Endometrial microvascular endothelial cells (primary cell): ENCODE measurements around the gene SPOP. TPM values are rescaled to one million over a fixed set of nuclear protein-coding genes. Genes with fewer than 3 reads are reported as not detected.
"Not testable (repeated sequence)": the region's sequence is repeated elsewhere in the genome, so short reads cannot be mapped to it uniquely, and the experiment has no call there.

Experiments used
- in situ Hi-C: cut with HindIII; loops from 2 replicates; pipeline ENCODE4 v1.10.0; 2017; ENCODE audit warnings: low sequenced_read_pairs, low pct_unique_long_range_greater_than_20kb; ENCODE audit errors: inconsistent ontology term
- total RNA-seq: library from RNA; depleted of rRNA; stranded (reverse); fragments of >200 nt; gene quantifications from one replicate; pipeline ENCODE4 v1.2.3, GENCODE V29; 2015; ENCODE audit errors: inconsistent ontology term

SPOP gene
- total RNA-seq: 61.5 TPM

DNA sequence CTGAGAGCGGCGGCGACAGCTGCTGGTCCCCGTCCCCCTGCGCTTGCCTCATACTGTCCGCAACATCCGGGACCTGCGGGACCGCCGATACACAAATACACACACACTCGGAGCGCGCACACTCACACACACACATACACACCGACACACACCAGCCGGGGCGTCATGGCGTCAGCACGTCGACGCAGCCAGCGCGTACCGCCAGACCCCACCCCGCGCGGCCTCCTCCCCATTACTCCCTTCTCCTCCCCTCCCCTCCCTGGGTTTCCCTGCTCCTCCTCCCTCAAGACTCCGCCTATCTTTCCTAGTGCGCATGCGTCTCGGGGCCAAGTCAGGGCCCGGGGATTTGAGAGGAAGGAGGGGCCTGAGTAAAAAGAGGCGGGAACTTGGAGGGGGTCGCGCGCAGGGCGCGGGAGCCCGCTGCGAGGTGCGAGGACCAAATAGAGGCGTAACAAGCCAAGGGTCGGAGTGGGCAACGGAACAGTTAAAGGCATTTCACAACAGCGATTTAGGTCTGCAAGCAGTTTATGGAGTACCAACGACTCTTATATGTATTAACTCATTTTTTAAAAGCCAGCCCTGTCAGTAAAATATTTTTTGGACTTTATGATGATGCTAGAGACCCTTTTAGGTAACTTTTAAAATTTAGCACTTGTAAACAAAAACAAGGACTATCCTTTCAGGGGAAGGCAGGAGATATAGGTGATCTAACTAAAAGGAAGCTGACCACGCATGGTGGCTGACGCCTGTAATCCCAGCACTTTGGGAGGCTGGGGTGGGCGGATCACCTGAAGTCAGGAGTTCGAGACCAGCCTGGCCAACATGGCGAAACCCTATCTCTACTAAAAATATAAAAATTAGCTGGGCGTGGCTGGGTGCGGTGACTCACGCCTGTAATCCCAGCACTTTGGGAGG, at the start of gene SPOP:
Gene SPOP, minus strand, starts transcription at position 165 of the 915 bp plus-strand sequence. CDS start 55,287 bp downstream, outside the sequence.
- in situ Hi-C loops: no loop called here

DNA sequence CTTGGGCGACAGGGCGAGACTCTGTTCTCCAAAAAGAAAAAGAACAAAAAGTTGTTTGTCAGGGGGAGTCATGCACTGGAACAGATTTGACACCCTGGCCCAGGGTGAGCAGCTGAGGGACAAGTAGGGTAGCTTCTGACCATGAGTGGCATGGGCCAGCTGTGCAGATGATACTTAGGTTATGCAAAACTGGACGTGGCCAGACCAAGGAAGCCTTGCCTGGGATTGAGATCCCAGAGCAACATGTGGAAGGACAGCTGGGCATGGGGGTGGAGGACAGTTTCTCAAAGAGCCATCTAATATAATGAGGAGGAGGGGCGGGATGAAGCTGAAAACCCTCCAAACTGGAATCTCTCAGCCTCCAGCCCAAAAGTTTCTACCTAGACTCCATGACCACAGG, 49.5 kb upstream of the SPOP start:
- in situ Hi-C loops: no loop called here

DNA sequence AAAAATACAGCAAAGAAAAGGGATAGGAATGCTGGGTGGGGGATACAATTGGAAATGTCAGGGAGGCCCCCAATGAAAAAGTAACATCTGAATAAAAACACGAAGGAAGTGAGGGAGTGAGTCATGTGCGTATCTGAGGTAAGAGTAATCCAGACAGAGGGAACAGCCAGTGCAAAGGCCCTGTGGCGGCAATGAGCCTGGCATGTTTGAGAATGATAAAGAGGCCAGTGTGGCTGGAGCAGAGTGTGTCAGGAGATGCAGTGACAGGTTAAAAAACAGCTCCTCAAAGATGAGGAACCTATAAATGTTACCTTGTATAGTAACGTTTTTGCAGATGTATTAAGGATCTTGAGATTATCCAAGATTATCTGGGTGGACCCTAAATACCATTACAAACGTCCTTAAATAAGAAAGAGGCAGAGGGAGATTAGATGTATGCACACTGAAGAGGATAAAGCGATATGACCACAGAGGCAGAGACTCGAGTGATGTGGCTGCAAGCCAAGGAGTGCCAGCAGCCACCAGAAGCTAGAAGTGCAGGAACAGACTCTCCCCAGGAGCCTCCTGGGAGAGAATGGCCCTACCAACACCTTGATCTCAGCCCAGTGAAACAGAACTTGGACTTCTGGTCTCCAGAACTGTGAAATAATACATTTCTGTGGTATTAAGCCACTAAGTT, 47.7 kb upstream of the SPOP start:
- in situ Hi-C loops: no loop called here

DNA sequence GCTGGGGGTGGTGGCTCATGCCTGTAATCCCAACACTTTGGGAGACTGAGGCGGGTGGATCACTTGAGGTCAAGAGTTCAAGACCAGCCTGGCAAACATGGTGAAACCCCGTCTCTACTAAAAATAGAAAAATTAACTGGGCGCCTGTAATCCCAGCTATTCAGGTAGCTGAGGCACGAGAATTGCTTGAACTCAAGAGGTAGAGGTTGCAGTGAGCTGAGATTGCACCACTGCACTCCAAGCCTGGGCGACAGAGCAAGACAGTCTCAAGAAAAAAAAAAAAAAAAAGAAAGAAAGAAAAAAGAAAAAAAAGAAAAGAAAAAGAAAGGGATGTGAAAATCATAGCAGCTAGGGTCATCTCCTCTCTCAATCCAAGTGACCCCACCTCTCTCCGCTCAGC, 46.7 kb upstream of the SPOP start:
- in situ Hi-C loops: not testable (repeated sequence)

DNA sequence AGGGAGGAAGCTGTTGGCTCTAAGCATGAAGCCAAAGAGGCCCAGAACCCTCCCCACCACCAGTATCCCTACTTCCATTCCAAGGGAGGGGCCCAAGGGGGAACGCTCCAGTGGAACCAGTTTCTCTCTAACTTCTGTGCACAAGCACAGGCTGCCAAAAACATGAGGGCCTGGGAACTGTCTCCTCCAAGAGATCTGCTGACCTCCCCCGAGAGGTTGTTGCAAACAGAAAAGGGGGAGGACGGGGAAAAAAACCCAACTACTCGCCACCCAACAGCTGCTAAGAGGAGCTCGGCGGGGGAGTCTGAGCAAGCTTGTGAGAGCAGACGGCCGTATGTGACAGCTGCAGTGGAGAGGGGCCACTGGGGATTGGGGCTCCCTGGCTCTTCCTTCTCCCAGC, 45.5 kb upstream of the SPOP start:
- in situ Hi-C loops: no loop called here

DNA sequence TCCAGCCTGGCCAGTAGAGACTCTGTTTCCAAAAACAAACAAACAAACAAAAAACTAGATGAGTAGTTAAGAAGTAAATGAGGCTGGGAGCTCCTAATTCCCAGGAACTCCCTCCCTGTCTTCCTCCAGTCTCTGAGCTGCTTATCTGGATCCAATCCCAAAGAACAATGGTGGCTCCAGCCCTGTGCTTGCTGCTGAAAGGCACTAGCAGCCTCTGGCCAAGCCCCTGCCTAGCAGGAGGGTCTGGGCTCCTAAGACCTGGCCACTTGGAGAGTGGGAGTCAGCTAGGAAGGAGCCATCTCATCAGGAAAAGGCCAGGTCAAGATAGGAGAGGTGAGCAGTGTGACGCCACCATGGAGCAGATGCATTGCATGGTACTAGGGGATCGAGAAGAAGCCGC, 44.2 kb upstream of the SPOP start:
- in situ Hi-C loops: no loop called here

DNA sequence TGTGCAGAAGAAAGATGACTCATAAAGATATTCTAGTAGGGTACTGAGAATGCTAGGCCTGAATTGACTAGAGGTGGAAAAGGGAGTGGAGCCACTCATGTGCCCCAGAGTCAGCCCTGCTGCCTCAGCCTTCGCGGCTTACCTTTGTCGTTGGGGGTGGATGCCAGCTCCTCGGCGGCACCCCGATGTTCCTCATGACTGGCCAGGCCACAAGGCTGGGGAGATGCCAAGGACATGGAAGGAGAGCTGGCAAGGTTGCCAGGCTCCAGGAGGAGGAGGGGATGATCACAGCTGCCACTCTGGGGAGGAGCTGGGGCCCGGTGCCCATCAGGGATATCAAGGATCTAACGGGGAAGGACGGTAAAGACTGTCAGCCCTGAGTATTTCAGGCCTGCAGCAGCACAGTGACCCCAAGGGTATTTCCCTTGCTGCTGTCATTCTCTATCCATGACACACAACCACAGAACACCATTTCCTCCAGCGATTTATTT, 39.5 kb upstream of the SPOP start:
- in situ Hi-C loops: no loop called here

DNA sequence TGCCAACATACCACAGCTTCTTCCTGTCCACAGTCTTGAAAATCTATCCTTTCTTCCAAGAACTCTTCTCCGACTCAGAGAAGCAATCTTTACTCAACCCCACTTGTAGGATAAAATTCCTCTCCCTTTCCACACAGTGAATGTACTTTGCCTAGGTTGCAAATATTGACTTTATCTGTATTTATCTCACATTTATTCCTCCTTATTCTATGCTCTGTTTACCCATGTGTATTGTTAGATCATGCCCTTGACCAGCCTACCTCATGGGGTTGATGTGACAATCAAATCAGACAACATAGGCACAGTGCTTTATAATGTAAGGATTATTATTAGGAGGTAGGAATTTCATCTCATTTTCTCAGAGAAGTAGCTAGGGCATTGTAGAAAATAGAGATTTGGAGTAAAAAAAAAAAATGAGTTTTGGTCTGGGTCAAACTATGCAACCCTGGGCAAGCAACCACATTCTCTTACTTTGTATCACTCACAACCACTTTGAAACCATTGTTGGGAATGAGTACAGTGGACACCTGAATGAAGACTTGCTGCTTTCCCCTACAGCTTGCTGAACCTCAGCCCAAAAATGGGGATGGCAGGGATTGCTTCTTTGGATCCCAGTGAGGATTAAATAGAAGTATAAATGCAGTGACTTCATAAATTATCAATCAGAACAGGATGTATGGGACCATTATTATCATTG, 38.9 kb upstream of the SPOP start:
- in situ Hi-C loops: no loop called here

DNA sequence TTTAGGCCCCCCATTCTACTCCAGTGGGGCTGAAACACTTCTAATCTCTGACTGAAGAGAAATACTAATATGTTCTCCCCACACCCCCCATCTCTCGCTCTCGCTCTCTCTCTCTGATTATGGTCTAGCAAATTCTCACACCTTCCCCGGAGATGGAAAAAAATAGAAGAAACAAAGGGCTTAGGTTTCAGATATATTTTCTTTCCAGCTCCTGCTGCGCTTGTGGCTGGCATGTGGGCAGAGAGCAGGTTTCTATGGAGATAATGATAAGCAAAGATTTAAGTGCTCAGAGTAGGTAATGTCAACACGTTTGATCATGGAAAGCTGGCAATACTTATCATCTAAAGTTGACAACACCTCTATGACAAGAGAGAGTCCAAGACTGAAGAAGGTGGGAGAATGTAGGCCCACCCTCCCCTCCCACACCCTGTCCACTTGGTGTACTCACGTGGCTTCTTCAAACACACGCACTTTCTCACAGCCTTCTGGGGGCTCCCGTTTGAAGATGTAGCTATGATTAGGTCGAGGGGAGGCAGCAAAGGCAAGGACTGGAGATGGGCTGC, 37.9 kb upstream of the SPOP start:
- in situ Hi-C loops: no loop called here

DNA sequence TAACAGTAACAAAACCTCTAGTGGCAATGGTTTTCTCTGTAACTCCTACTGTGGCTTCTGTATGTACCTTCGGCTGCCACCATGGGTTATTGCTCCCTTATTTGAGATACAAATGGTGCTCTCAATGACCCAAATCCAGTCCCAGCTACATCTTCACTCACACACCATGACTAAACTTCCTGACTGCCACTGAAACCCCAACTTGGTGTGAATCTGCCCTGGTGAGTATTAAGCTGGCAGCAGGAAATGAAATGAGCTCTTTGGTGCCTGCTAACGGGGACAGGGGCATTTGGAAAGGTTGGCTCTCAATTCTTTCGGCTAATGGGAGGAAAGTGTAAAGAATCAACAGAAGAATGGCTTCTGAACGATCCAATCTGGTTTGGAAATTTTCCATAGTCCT, 37.3 kb upstream of the SPOP start:
- in situ Hi-C loops: no loop called here

DNA sequence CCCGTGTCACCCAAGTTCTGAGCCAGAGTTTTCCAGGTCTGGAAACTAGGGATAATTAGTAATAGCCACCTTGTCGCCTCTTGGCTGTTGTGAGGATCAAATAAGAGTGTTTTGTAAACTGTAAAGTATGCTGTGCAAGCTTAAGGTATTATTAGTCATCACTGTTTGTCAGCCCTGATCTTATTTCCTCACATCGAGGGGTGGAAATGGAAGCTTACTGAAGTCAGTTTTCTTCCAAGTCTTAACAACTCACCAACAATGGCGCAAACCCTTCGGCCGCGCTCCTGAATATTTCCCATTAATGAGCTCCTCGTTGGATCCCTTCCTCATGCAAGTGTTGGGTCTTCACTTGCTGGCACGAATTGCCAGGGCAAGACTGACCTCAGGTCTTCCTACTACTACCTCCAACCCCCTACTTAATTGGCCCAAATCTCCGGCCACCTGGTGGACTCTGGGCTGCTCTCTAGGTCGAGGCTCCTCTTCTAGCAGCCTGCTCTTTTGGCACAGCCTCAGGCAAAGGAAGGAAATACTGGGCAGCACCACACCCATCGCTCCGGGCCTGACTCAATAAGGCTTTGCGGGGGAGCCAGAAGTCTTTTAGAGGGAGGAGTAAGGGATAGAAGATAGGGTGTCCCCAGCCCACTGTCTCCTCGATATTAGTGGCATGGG, 30.8 kb upstream of the SPOP start:
- in situ Hi-C loops: no loop called here

DNA sequence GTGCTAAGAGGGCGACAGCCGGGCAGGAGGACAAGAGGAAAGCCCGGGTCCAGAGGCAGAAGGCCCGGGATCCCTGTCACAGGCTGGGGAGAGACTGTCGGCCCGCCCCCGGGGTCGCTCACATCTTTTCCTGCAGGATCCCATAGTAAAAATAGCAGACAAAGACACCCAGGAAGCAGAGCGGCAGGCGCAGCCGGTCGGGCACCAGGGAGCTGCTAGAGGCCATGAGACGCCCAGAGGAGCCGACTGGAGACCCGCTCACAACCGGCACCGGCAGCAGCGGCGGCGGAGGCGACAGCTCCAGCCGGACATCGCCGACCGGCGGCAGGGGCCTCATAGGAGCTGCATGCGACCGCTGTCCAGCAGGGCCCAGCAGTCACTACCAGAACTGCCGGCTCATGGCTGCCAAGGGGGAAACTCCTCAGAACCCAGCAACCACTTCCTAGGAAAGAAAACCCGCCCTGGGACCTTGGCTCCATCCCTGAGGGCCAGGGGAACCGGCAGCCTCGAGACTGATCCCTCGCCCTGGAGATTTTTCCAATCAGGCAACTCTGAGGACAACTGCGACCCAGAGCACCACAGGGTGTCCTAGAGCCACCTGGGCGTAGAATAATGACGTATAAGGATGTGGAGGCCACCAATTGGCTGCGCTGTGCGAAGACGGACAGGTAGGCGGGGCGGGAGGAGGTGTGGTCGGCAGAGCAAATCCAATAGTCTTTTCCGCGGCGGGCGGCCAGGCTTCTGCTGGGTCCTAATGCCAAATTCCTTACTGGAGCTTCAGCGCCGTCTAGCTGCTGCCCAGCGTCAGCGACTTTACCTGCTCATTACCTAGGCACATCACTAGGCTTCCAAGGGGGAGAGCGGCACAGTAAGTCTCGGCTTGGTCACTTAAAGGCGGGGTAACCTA, 30.0 kb upstream of the SPOP start, which contains the start of gene SLC35B1:
Gene SLC35B1, minus strand, starts transcription at position 357 of the 907 bp plus-strand sequence. Its CDS starts 131 bp downstream, at position 226.
- in situ Hi-C loops: no loop called here

DNA sequence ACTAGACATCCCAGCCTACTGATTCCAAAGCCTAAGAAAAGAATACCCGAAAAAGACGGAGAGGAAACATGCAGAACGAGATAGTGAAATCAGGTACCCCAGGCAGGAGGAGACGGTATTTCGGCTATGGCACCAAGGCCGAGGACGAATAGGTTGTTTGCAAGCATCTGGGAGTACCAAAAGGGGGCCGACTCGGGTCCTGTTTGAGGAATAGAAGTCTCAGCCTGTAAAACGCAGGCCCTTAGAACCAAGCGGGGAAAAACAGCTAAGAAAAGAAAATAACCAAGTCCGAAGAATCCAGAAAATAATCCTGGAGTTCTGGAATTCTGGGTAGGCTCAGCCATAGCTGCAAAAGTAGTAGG, 29.3 kb upstream of the SPOP start:
- in situ Hi-C loops: no loop called here

DNA sequence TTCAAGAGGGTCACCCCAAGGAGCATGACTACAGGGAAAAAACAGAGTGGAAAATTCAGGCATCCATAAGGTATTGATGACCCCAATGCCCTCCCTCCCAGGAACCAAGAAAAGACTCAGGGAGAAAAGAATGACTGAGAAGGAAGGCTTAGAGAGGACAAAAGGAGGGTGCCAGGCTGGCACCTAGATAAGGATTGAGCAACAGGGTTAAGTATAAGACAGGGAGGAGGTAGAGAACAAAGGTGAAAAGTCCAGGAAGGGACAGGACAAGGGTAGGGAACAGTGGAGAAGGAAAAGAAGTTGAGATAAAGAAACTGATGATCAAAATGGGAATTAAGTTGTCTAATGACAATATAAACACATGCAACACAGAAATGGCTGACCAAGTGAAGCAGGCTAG, 27.4 kb upstream of the SPOP start:
- in situ Hi-C loops: no loop called here

DNA sequence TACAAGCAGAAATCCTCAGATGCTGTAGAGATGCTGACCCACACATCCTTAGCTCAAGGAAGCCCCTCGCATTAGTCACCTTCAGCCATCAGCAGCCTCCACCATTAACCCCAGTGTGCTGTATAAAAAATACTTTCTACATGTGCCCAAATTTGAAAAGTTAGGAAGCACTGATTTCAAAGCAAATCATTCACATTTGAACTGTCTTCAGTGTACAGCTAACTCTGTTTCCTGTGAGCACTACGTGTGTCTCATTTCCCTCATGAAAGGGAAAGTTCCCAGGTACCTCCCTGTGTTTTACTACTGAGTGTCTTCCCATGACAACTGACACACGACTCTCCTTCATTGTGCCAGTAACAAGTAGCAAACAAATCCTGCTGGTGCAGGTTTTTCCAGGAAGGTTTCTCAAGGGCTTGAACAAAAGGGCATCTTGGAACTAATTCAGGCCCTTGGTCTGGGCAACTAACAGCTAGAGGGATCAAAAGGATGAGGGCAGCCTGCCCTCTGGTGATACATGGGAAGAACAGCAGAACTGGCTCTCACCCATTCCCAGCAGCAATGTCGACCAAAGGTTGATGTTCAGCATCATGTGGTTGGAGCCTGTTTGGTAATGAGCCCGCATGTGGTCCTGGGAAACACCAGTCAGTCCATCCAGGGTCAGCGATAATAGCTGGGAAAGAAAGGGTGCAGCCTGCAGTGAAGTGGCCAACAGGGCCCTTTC, 25.8 kb upstream of the SPOP start:
- in situ Hi-C loops: no loop called here

DNA sequence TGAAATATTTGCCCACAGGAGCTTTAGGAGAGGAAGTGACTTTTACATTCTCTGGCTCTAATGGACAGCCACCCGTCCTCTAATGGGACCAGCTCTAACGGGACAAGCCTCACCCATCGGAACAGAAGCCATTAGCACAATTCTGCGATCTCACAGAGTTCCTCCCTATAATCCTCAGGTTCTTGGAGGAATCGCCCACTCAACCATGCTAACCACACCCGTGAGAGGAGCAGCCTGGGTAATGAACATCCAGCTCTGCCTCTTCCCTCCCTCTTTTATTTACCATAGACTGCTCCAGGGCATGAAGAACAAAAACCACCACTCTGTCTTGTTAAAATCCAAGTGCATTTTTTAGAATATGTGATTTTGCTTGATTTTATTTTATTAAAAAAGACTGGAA, 23.1 kb upstream of the SPOP start:
- in situ Hi-C loops: no loop called here

DNA sequence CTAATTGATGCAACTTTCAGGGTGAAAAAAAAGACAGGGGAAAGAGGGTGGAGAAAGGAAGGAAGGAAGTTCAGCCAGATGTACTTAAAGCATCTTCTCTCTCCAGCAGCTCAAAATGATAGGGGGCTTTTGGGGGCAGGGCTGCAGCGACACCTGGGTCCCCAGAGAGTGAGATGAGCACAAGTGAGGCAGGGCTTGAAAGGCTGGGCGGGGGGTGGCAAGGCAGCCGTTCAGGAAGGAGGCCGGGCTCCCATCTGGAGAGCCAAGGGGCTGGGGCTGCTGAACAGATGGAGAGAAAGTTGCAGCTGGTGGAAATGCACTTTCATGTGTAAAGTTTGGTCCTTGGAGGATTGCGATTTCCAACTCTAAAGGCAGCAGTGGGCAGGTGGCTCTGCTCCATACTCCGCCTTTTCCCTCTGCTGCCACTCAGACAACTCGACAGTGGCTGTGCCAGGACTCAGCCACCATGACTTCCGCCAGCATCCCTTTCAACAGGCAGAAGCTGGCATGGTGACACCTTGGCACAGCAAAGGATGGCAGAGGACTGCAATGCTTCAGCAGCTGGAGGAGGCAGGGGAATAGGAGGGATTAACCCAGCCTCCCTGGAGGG, 22.2 kb upstream of the SPOP start:
- in situ Hi-C loops: no loop called here
